Measurements from ENCODE around the gene BSND.

The BSND gene

DNA sequence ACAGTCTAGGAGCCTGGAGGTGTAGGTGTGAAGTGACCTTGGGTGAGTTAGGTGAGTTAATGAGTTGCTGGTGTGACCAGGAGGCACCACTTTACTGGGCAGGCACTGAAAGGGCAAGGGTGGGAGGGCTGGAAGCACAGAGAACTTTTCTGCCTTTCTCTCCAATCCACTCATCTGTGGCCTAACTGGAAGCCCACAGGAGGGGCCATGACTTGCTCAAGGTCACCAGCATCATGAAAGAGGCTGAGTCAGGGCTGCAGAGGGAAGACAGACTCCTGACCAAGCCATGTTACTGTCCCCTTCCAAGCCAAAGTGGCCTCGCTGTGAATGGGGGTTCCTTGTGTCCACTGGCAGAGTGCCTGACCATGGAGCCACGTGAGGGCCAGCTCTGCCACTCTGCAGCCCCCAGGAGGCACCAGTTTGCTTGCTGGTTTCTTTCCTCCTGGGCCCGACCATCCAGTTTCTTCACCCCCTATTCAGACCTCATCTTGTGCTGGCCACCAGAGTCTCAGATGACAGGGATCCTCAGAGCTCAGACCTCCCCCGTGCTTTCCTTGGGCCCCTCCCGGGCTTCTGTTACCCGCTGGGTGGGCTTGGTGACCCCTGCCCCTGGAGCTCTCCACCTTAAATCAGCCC lies 4.3 kb upstream of the BSND start:
- DNase-seq (ENCODE audit: low spot score), result peak; percentile 20

DNA sequence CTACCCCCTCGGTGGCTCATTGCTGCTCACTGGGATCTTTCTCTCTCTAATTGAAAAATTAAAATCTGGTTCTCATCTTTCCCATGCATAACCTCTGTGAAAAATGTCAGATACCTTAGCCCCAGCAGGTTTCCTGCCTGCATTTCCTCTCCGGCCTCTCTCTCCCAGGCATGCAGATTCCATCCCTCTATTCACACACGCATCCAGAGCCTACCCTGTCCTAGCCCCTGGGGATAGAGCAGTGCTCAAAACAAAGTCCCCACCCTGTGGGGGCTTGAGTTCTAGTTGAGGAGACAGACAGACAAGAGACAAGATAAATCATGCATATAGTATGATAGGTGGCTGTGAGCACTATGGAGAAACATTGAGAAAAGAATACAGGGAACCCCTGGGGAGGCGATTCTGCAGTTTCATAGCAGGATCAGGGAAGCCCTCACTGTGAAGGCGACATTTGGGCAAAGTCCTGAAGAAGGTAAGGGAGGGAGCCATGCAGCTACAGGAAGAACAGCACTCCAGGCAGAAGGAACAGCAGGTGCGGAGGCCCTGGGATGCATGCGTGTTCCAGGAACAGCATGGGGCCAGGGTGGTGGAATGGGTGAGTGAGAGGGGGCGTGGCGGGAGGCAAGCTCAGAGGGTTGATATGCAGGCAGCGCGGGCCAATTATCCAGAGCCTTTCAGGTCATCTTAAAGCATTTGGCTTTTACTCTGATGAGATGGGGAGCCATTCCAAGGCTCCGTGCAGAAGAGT lies 3.5 kb upstream of the BSND start:
- DNase-seq (ENCODE audit: low spot score), result no peak

- DNase-seq (ENCODE audit: low spot score), result no peak
Observed at GRCh38 chr1:54995835-54996234, 2.9 kb upstream of the BSND start.

- peak; percentile 75 for DNase-seq (ENCODE audit: low spot score)
Observed at GRCh38 chr1:54996359-54996868, 2.3 kb upstream of the BSND start.

DNA sequence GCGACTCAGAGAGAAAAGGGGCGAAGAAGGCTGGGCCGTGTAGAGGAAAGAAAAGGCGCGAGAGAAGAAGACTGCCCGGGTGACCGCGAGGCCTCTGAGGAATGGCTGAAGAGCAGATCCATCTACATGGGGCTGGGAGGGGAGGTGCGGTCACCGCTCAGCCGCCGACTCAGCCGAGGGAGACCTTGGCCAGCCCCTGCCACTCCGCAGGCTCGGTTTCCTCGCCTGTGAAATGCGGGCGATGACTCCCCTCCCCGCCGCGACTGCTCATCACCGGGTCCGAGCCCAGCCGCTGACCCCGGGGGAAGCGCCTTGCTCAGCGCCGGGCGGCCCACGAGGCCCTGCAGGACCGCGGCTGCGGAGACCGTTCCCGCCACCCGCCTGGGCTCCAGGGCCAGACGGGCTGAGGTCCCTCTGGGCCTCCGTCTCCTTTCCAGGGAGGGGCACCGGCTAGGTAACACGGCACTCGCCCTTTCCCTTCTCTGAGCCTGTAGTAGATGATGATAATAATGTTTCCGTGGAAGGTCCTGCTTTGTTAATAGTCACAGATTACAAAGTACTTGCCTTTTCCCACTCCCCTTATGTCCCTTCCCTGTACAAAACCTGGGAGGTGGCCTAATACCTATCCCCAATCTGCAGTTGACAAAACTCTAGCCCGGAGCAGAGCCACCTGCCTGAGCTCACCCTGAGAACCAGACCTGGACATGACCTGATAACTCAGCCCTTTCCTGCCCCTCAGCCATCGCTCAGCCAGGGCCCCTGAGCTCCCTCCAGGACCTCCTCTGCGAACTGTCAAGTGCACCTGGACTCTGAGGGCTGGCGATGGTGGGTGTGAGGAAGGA lies 1.6 kb upstream of the BSND start:
- peak; percentile 21 for DNase-seq (ENCODE audit: low spot score)

DNA sequence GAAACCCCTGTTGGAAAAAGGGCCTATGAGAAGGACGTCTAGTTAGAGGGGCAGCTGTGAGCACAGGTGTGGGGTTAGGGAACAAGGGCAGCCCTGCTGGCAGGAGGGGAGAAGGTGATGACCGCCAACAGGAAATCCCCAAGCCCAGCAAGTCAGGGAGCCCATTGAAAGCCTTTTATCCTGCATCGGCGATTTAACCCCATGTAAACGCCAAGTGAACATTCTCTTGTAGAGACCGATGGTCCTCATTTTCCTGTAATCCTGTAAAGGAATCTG lies 1.1 kb upstream of the BSND start:
- no peak for DNase-seq (ENCODE audit: low spot score)

DNA sequence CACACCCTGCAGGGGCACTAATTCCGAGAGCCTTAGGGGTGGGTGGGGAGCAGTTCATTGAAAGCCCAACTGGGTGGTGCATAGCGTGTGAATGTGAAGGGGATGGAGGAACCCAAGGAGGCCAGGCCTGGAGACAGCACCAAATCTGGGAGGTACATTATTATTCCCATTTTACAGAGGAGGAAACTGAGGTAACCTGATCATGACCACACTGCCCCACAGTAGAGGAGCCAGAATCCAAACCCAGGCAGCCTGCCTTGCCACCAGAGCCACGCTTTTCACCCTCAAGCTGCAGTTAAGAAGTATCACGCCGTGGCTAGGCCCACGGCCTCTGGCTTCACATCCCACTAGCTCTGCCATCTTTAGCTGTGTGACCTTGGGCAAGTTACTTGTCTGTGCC lies 633 bp upstream of the BSND start:
- DNase-seq (ENCODE audit: low spot score), result no peak

- no peak for DNase-seq (ENCODE audit: low spot score)
Observed at GRCh38 chr1:55000110-55001085, 1.7 kb downstream of the BSND start.

GRCh38 chr1:55001311-55001710 lies 2.6 kb downstream of the BSND start:
- no peak for DNase-seq (ENCODE audit: low spot score)

DNA sequence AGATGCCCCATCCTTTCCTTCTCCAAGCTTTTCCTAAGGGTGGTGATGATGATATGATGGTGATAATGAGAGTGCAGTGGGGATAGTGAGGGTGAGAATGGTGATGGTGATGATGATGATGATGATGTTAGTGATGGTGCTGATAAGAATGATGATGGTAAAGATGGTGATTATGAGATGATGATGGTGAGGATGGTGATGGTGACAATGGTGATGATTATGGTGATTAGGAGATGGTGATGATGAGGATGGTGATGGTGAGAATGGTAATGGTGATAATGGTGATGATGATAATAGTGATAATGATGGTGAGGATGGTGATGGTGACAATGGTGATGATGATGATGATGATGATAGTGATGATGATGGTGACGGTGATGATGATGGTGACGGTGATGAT lies 4.0 kb downstream of the BSND start:
- DNase-seq (ENCODE audit: low spot score), result no peak

GRCh38 chr1:55005351-55006140 lies 6.8 kb downstream of the BSND start:
- no peak for DNase-seq (ENCODE audit: low spot score)

- DNase-seq (ENCODE audit: low spot score), result no peak
Observed at GRCh38 chr1:55006931-55007330, 8.2 kb downstream of the BSND start.

GRCh38 chr1:55007625-55008024 lies 8.9 kb downstream of the BSND start:
- peak; percentile 88 for DNase-seq (ENCODE audit: low spot score)

DNA sequence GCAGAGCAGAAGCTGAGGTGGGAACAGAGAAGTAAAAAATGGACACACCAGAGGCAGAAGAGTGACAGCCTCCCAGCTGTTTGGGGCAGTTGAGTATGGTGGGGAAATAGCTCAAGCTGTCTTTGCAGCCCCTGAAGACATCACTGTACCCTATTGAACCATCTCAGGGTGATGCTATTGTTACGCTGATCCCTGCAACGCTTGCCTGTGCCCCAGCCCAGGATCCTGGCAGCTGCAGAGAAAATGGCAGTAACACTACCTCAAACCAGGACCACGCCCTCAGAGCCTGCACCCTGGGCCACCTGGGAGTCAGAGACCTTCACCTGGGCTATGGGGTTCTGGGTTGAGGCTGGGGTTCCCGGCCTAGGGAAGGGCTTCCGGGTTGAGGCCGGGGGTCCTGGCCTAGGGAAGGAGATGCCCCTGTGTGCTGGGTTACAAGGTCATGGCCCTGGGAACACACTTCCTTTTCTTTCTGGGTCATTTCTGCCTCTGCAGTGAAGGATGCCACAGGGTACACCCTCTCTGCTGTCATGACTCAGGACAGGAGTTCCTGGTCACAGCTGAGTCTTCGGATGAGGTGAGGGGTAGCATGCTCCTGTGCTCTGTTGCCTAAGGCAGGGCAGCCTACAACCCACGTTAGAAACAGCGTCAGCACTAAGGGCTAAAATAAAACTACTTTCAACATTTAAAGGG lies 11.6 kb downstream of the BSND start:
- peak; percentile 12 for DNase-seq (ENCODE audit: low spot score)

DNA sequence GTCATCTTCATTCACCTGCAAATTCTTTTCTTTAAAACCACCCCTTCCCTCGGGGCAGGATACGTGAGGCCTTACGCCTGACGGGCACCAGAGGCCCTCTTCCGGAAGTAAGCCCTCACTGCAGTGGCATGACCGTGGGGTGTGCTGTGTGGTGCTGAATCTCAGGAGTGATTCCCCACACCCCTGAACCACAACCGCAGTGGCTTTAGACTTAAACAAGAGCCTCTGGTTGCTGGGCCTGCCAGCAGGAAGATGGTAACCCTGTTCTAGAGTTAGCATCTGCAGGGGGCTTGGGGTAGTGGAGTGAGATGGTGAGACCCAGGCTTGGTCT lies 12.1 kb downstream of the BSND start:
- no peak for DNase-seq (ENCODE audit: low spot score)

GRCh38 chr1:55012661-55013060 lies 13.9 kb downstream of the BSND start:
- DNase-seq (ENCODE audit: low spot score), result no peak

GRCh38 chr1:55015123-55015522 lies 16.4 kb downstream of the BSND start:
- DNase-seq (ENCODE audit: low spot score), result no peak

DNA sequence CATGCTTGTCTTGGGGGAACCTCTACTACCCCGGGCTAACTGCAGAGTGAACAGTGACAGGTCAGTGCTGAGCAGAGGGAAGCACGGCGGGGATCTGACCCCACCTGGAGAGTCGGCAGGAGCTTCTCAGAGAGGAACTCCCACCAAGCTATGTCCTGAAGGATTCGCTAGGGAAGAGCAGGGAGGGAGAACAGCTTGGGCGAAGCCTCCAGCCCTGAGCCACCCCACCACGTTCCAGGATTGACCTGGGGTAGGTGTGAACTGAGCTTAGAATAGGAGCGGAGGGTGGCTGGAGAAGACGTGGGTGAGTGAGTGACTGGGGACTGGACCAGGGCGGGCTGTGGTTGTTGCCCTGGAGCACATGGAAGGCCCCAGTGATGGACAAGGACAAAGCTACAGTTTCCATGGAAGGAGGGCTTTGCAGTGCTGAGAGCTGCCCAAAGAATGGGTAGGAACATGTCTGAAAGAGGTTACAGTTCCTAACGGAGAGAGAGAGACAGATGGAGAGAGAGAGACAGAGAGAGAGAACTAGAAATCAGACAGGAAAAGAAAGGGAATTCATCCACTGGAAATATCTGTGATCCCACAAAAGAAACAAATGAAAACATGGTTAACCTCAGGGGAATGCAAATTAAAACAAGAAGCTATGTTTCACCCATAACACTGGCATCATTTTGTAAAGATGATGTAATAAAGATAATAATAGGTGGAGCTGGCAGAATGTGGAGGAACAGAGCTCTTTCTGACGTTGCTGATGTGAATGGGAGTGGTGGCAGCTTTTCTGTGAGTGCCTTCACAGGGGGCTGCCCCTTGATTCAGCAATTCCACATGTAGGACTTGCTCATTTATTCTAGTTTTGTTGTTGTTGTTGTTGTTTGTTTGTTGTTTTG lies 17.2 kb downstream of the BSND start:
- DNase-seq (ENCODE audit: low spot score), result no peak

DNA sequence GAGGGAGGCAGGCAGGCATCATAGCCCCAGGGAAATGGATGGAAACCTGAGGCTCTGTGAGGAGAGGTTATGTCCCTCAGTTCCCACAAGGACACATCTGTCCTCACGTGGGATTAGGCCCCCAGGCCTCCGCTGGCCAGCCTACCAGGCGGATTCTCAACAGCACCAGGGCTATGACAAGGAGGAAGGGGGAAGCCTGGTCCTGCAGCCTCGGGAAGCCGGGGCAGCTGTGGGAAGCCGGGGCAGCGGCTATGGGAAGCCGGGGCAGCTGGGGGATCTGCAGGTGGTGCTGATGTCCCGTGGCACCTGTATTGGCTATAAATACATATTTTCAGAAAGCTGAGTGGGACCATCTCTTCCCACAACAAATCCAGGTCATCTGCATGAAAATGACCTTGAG lies 19.7 kb downstream of the BSND start:
- DNase-seq (ENCODE audit: low spot score), result no peak

Data from kidney tubule cell (primary cell).